GM18498 (cell line): ENCODE data around the gene CLSTN2.
"Not testable (repeated sequence)": the region's sequence is repeated elsewhere in the genome, so short reads cannot be mapped to it uniquely, and the experiment has no call there.

Source experiments
- ATAC-seq: cut with Tn5 transposase; IDR thresholded peaks from one replicate; pipeline ENCODE4 v1.9.1; 2021; ENCODE audit warnings: mild to moderate bottlenecking, moderate library complexity; ENCODE audit not compliant: unreplicated experiment

The CLSTN2 gene

GRCh38 chr3:140403079-140403478 is 468.1 kb downstream of the CLSTN2 start:
- no peak for ATAC-seq

GRCh38 chr3:140403608-140404007 is 468.6 kb downstream of the CLSTN2 start:
- ATAC-seq, result no peak

- ATAC-seq, result no peak
These were observed 471.7 kb downstream of the CLSTN2 start for GRCh38 chr3:140406655-140407054.

GRCh38 chr3:140408252-140408651 is 473.3 kb downstream of the CLSTN2 start:
- ATAC-seq, result no peak

GRCh38 chr3:140416666-140417065 is 481.7 kb downstream of the CLSTN2 start:
- ATAC-seq, result no peak

GRCh38 chr3:140420621-140421357 is 485.8 kb downstream of the CLSTN2 start:
- ATAC-seq, result no peak

GRCh38 chr3:140421884-140422283 is 486.9 kb downstream of the CLSTN2 start:
- ATAC-seq, result no peak

- no peak for ATAC-seq
These were observed 488.2 kb downstream of the CLSTN2 start for GRCh38 chr3:140423146-140423545.

GRCh38 chr3:140423574-140423973 is 488.6 kb downstream of the CLSTN2 start:
- ATAC-seq, result not testable (repeated sequence)

GRCh38 chr3:140424211-140424610 is 489.2 kb downstream of the CLSTN2 start:
- no peak for ATAC-seq

GRCh38 chr3:140424726-140425125 is 489.7 kb downstream of the CLSTN2 start:
- ATAC-seq, result no peak

GRCh38 chr3:140427786-140428185 is 492.8 kb downstream of the CLSTN2 start:
- ATAC-seq, result no peak

- no peak for ATAC-seq
These were observed 493.4 kb downstream of the CLSTN2 start for GRCh38 chr3:140428380-140428779.

GRCh38 chr3:140429791-140430190 is 494.8 kb downstream of the CLSTN2 start:
- ATAC-seq, result no peak

- no peak for ATAC-seq
These were observed 495.5 kb downstream of the CLSTN2 start for GRCh38 chr3:140430494-140430893.

GRCh38 chr3:140432229-140432669 is 497.3 kb downstream of the CLSTN2 start:
- ATAC-seq, result no peak

- ATAC-seq, result no peak
These were observed 498.4 kb downstream of the CLSTN2 start for GRCh38 chr3:140433431-140433830.

GRCh38 chr3:140434261-140434905 is 499.4 kb downstream of the CLSTN2 start:
- no peak for ATAC-seq

- ATAC-seq, result no peak
These were observed 501.4 kb downstream of the CLSTN2 start for GRCh38 chr3:140436421-140436820.

GRCh38 chr3:140438736-140439470 is 503.9 kb downstream of the CLSTN2 start:
- ATAC-seq, result no peak

GRCh38 chr3:140439527-140439926 is 504.5 kb downstream of the CLSTN2 start:
- no peak for ATAC-seq

GRCh38 chr3:140440446-140440845 is 505.5 kb downstream of the CLSTN2 start:
- no peak for ATAC-seq
